HEK293 (cell line): ENCODE data around the gene ENAH.

Source experiments
- CTCF ChIA-PET: fragments of 350-600 bp; formaldehyde crosslinking; extraction: SDS; loops from one replicate; lab custom pipeline; 2021; ENCODE audit warnings: antibody characterized with exemption; lab: Yijun Ruan, JAX
- POLR2A ChIA-PET: fragments of 300-600 bp; formaldehyde crosslinking; extraction: SDS; loops from one replicate; lab custom pipeline; 2020; ENCODE audit warnings: antibody characterized with exemption, inconsistent platforms; lab: Yijun Ruan, JAX
- H3K27ac ChIP-seq: fragments of 200-500 bp; sonication (Bioruptor generic); 2 replicates; pipeline ENCODE4 v1.5.1; 2014; ENCODE audit warnings: low read depth, low read length, control low read depth, inconsistent platforms; ENCODE audit errors: extremely low read depth
- H3K36me3 ChIP-seq, 2 experiments: fragments of 200-500 bp in 1 of 2; sonication (Bioruptor generic) in 1 of 2; 1 replicate in 1 of 2; 2 replicates in 1 of 2; pipeline ENCODE4 v1.5.1; 2014 to 2017; ENCODE audit warnings: inconsistent platforms in 2 of 2, low read length in 2 of 2; ENCODE audit not compliant: control insufficient read depth in 2 of 2, insufficient read depth in 1 of 2
- H3K4me1 ChIP-seq: fragments of 200-500 bp; sonication (Bioruptor generic); 2 replicates; pipeline ENCODE4 v1.5.1; 2014; ENCODE audit warnings: mild to moderate bottlenecking, low read length, inconsistent platforms; ENCODE audit not compliant: control insufficient read depth, insufficient read depth
- H3K4me3 ChIP-seq: 2 replicates; pipeline ENCODE4 v1.5.1; 2011; ENCODE audit warnings: low read depth, mild to moderate bottlenecking, control low read depth, low read length, moderate library complexity
- H3K9me3 ChIP-seq: fragments of 200-500 bp; sonication (Bioruptor generic); 2 replicates; pipeline ENCODE4 v1.5.1; 2014; ENCODE audit warnings: low read depth, low read length, inconsistent platforms; ENCODE audit not compliant: control insufficient read depth, insufficient read depth
- CTCF ChIP-seq: fragments of 450-650 bp; formaldehyde crosslinking; IDR thresholded peaks from 2 replicates; pipeline ENCODE4 v1.5.1; 2016; ENCODE audit warnings: missing biosample characterization, missing genetic modification characterization
- HOXC10 ChIP-seq: sonication (generic); formaldehyde crosslinking; IDR thresholded peaks from 2 replicates; pipeline ENCODE4 v1.8.1; 2023; ENCODE audit warnings: mild to moderate bottlenecking, missing genetic modification reagents
- OSR2 ChIP-seq: fragments of 450-650 bp; formaldehyde crosslinking; IDR thresholded peaks from 2 replicates; pipeline ENCODE4 v1.5.1; 2016; ENCODE audit warnings: missing biosample characterization, missing genetic modification characterization
- PRDM1 ChIP-seq: fragments of 450-650 bp; formaldehyde crosslinking; IDR thresholded peaks from 2 replicates; pipeline ENCODE4; 2016; ENCODE audit warnings: missing biosample characterization, missing genetic modification characterization
- REST ChIP-seq: fragments of 450-650 bp; formaldehyde crosslinking; IDR thresholded peaks from 2 replicates; pipeline ENCODE4 v1.5.1; 2016; ENCODE audit warnings: missing biosample characterization, missing genetic modification characterization
- SETDB1 ChIP-seq: IDR thresholded peaks from one replicate; pipeline ENCODE4 v1.6.1; 2017; ENCODE audit warnings: mild to moderate bottlenecking, low read length, moderate library complexity, mixed read lengths; ENCODE audit not compliant: insufficient read length
- SP2 ChIP-seq: fragments of 450-650 bp; formaldehyde crosslinking; IDR thresholded peaks from 2 replicates; pipeline ENCODE4 v1.5.1; 2016; ENCODE audit warnings: missing biosample characterization, missing genetic modification characterization
- TRIM28 ChIP-seq: IDR thresholded peaks from 2 replicates; pipeline ENCODE4 v1.6.1; 2011; ENCODE audit warnings: low read length, control low read depth, borderline replicate concordance
- ZNF146 ChIP-seq: fragments of 450-650 bp; formaldehyde crosslinking; IDR thresholded peaks from 2 replicates; pipeline ENCODE4 v1.5.1; 2016; ENCODE audit warnings: missing biosample characterization, missing genetic modification characterization
- ZNF354C ChIP-seq: fragments of 450-650 bp; formaldehyde crosslinking; IDR thresholded peaks from 2 replicates; pipeline ENCODE4 v1.5.1; 2016; ENCODE audit warnings: missing biosample characterization, missing genetic modification characterization, low read depth, borderline replicate concordance
- ZNF488 ChIP-seq: fragments of 450-650 bp; formaldehyde crosslinking; IDR thresholded peaks from 2 replicates; pipeline ENCODE4 v1.5.1; 2016; ENCODE audit warnings: missing biosample characterization, missing genetic modification characterization
- ZNF549 ChIP-seq: fragments of 450-650 bp; IDR thresholded peaks from 2 replicates; pipeline ENCODE4 v1.5.1; 2018; ENCODE audit warnings: missing biosample characterization, missing genetic modification characterization, mild to moderate bottlenecking, inconsistent platforms, moderate library complexity
- ZNF660 ChIP-seq: fragments of 450-650 bp; IDR thresholded peaks from 2 replicates; pipeline ENCODE4 v1.5.1; 2018; ENCODE audit warnings: missing biosample characterization, mild to moderate bottlenecking, missing genetic modification characterization
- ZNF692 ChIP-seq: fragments of 450-650 bp; formaldehyde crosslinking; IDR thresholded peaks from 2 replicates; pipeline ENCODE4 v1.5.1; 2016; ENCODE audit warnings: missing biosample characterization, missing genetic modification characterization
- ZSCAN30 ChIP-seq: fragments of 450-650 bp; IDR thresholded peaks from 2 replicates; pipeline ENCODE4 v1.5.1; 2018; ENCODE audit warnings: missing biosample characterization, mild to moderate bottlenecking, missing genetic modification characterization, moderate library complexity
- TF ChIP-seq, protein P1 (sequence below): fragments of 450-650 bp; formaldehyde crosslinking; IDR thresholded peaks from 2 replicates; pipeline ENCODE4 v1.5.1; 2017; ENCODE audit warnings: missing biosample characterization, mild to moderate bottlenecking, missing genetic modification characterization, moderate library complexity
- TF ChIP-seq, protein P2 (sequence below): fragments of 450-650 bp; formaldehyde crosslinking; IDR thresholded peaks from 2 replicates; pipeline ENCODE4 v1.5.1; 2017; ENCODE audit warnings: missing biosample characterization, missing genetic modification characterization

Gene ENAH

GRCh38 chr1:225651376-225651871 lies 1.5 kb downstream of the ENAH start (continued):
- TF ChIP-seq ZNF354C (tag by site-specific recombination) (no peak), ZNF660 (tag by site-specific recombination) (0 out of 2 replicates have a peak, but pooled peaks have one; percentile 18), CTCF (no peak), SP2 (peak; percentile 16; the same call in 1 of the 2 replicates), ZSCAN30 (0 out of 2 replicates have a peak, but pooled peaks have one; percentile 6)
- TF ChIP-seq, protein P1, sequence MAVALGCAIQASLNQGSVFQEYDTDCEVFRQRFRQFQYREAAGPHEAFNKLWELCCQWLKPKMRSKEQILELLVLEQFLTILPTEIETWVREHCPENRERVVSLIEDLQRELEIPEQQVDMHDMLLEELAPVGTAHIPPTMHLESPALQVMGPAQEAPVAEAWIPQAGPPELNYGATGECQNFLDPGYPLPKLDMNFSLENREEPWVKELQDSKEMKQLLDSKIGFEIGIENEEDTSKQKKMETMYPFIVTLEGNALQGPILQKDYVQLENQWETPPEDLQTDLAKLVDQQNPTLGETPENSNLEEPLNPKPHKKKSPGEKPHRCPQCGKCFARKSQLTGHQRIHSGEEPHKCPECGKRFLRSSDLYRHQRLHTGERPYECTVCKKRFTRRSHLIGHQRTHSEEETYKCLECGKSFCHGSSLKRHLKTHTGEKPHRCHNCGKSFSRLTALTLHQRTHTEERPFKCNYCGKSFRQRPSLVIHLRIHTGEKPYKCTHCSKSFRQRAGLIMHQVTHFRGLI (tag by site-specific recombination) = no peak; the same call in 1 of the 2 replicates

DNA sequence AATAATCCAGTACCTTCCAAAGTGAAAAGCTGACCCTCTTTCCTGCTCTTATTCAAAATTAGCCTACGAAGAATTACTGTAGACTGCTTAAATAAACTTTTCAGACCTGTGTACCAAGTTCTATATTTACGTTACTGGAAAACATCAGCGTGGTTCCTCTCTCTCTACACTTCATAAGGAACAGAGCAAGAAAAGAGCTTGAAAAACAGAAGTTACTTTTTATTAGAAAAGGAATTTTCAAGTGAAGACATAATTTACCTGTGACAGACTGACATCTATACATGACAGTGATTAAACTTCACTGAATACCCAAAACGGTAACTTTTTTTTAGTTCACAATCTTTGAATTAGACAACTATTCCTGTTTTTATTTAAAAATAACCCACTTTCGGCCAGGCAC lies 2.7 kb downstream of the ENAH start:
- H3K4me3 ChIP-seq = peak overlapping the region; percentile 92

GRCh38 chr1:225645194-225645895 lies 7.6 kb downstream of the ENAH start:
- Histone ChIP-seq H3K4me1 (peaks cover 23% of the 10 kb centered on the region), H3K9me3 (no peaks in the 10 kb centered on the region), H3K27ac (no peak overlapping the region), H3K4me3 (no peak overlapping the region), H3K36me3 (peaks cover 9 to 19% of the 10 kb centered on the region in 2 experiments)
- POLR2A ChIA-PET = no interaction called here
- CTCF ChIA-PET = interaction anchor here (0.6 to 1.6 kb wide), 5 partner anchors 47 to 552 kb away, joined by 3 to 6 read pairs (median 3); no protein-coding TSS in a partner anchor
- TF ChIP-seq ZNF549 = 0 out of 2 replicates have a peak, but pooled peaks have one; percentile 30
- TF ChIP-seq ZNF692 (tag by site-specific recombination) = no peak
- no peak for TF ChIP-seq REST (tag by site-specific recombination)
- TF ChIP-seq OSR2 = no peak
- peak; percentile 52 for TF ChIP-seq SETDB1
- TF ChIP-seq HOXC10 = no peak
- no peak for TF ChIP-seq ZNF488 (tag by site-specific recombination)
- peak; percentile 98 for TF ChIP-seq ZNF146

More for the DNA sequence above, 2.7 kb downstream of the ENAH start:
- Histone ChIP-seq H3K36me3 (no peaks in the 10 kb centered on the region; a peak in 1 of 3 replicates), H3K4me1 (peaks cover 42% of the 10 kb centered on the region), H3K9me3 (no peaks in the 10 kb centered on the region), H3K27ac (peak overlapping the region; percentile 97; the same call in 1 of the 2 replicates)
- ChIA-PET POLR2A (interaction anchor here (0.7 to 1.1 kb wide), 3 partner anchors 23 to 128 kb away, joined by 3 to 4 read pairs (median 4); partner anchors contain the start of gene SRP9), CTCF (interaction anchor here (0.6 to 1.0 kb wide), 3 partner anchors 18 to 122 kb away, joined by 4 to 5 read pairs (median 4); no protein-coding TSS in a partner anchor)
- TF ChIP-seq, protein P2, sequence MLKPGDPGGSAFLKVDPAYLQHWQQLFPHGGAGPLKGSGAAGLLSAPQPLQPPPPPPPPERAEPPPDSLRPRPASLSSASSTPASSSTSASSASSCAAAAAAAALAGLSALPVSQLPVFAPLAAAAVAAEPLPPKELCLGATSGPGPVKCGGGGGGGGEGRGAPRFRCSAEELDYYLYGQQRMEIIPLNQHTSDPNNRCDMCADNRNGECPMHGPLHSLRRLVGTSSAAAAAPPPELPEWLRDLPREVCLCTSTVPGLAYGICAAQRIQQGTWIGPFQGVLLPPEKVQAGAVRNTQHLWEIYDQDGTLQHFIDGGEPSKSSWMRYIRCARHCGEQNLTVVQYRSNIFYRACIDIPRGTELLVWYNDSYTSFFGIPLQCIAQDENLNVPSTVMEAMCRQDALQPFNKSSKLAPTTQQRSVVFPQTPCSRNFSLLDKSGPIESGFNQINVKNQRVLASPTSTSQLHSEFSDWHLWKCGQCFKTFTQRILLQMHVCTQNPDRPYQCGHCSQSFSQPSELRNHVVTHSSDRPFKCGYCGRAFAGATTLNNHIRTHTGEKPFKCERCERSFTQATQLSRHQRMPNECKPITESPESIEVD (tag by site-specific recombination) = peak; percentile 70; the same call in 1 of the 2 replicates
- TF ChIP-seq TRIM28 (no peak), ZNF660 (tag by site-specific recombination) (peak; percentile 32; the same call in 1 of the 2 replicates), PRDM1 (tag by site-specific recombination) (peak; percentile 86)
